Adrenal gland (tissue), 12 donors: ENCODE measurements around the gene CLDN18. TPM values are rescaled to one million over a fixed set of nuclear protein-coding genes. Genes with fewer than 3 reads are reported as not detected.

Source experiments
- DNase-seq, 7 donors: peaks; one replicate each; pipeline ENCODE4 v3.0.0-alpha.2; 2019 to 2020
- H3K27ac ChIP-seq, 5 donors: fragments of 200-600 bp; sonication (generic) in 4 of 5; 1 replicate in 3 of 5; 2 replicates in 2 of 5; pipeline versions ENCODE4 v1.5.1 to v1.8.0; 2016 to 2020; ENCODE audit warnings: mild to moderate bottlenecking in 1 of 5
- H3K27me3 ChIP-seq: fragments of 200-600 bp; 2 replicates; pipeline ENCODE4 v1.8.0; 2021
- H3K36me3 ChIP-seq, 2 donors: fragments of 200-600 bp; replicated peaks in 1 of 2; 1 replicate in 1 of 2; 2 replicates in 1 of 2; pipeline versions ENCODE4 v1.5.1 to v1.8.0; 2018 to 2022
- H3K4me1 ChIP-seq, 2 donors: fragments of 200-600 bp; replicated peaks in 1 of 2; 1 replicate in 1 of 2; 2 replicates in 1 of 2; pipeline versions ENCODE4 v1.5.1 to v1.8.0; 2018 to 2021
- H3K4me3 ChIP-seq, 4 donors: fragments of 200-600 bp; sonication (generic) in 3 of 4; one replicate each; pipeline ENCODE4 v1.5.1; 2016 to 2018
- H3K9me3 ChIP-seq, 3 donors: fragments of 200-600 bp; sonication (generic) in 1 of 3; replicated peaks in 1 of 3; 1 replicate in 2 of 3; 2 replicates in 1 of 3; pipeline versions ENCODE4 v1.5.1 to v1.8.0; 2016 to 2021
- POLR2A ChIP-seq, 2 donors: fragments of 450-650 bp; IDR thresholded peaks; one replicate each; pipeline ENCODE4 v1.6.1; 2017; ENCODE audit warnings: antibody characterized with exemption in 2 of 2, mild to moderate bottlenecking in 2 of 2, moderate library complexity in 1 of 2
- WGBS, 4 donors: extraction: QIAGEN DNeasy Blood & Tissue Kit in 2 of 4; methylation state at CpG; one replicate each; pipeline versions ENCODE4 v1.1.5 to v1.1.7; 2013 to 2017; 5-methylcytosine and 5-hydroxymethylcytosine counted together
- intact Hi-C, 2 donors: fragments of 100-400 bp; cut with DNase I; formaldehyde crosslinking; loops; one replicate each; pipeline versions ENCODE4 v1.14.1 to v1.15.0; 2022 to 2023
- polyA plus RNA-seq, 3 donors: library from polyadenylated mRNA; stranded (reverse); fragments of 200-250 nt in 2 of 3; fragments of 350-450 nt in 1 of 3; fragmentation: Illumina TruSeq in 1 of 3; extraction: RNeasy Lipid Tissue Mini Kit (QIAGEN cat#74804) in 1 of 3; gene quantifications; one replicate each; pipeline ENCODE4 v1.2.3, GENCODE V29; 2013 to 2014
- total RNA-seq, 9 donors: library from RNA; depleted of rRNA in 4 of 9; stranded (reverse); fragments of >200 nt in 4 of 9; fragments of 120-200 nt in 1 of 9; fragmentation: NEBNext Ultra II Directional in 1 of 9; extraction: Animal tissue kit (Norgen Biotek cat#: 25700) in 1 of 9; gene quantifications; one replicate each; pipeline versions ENCODE4 v1.1.0 to v1.2.4, GENCODE V29; 2013 to 2023
- TF ChIP-seq, protein P1 (sequence below), 6 experiments: fragments of 450-650 bp in 4 of 6; fragments of 200-600 bp in 2 of 6; sonication (generic) in 1 of 6; IDR thresholded peaks; 1 replicate in 5 of 6; 2 replicates in 1 of 6; pipeline versions ENCODE4 v1.5.1 to v1.8.0; 2016 to 2021; ENCODE audit warnings: antibody characterized with exemption in 6 of 6, mild to moderate bottlenecking in 2 of 6, moderate library complexity in 1 of 6
- donor health status: healthy with polysubstance abuse.
- donor health status: Bipolar disorder and iron deficiency.
- donor health status: DM: yes; HTN: yes; CAD: no.
- donor health status: DM: no; HTN: no; CAD: no.
- donor health status: DM: no; HTN: no; CAD: no.
- donor health status: DM: yes; HTN: yes; CAD: no.

Gene CLDN18
- total and polyA plus RNA-seq, 12 donors, result 0.03 to 0.31 (median 0.21) TPM; not detected in 8

DNA sequence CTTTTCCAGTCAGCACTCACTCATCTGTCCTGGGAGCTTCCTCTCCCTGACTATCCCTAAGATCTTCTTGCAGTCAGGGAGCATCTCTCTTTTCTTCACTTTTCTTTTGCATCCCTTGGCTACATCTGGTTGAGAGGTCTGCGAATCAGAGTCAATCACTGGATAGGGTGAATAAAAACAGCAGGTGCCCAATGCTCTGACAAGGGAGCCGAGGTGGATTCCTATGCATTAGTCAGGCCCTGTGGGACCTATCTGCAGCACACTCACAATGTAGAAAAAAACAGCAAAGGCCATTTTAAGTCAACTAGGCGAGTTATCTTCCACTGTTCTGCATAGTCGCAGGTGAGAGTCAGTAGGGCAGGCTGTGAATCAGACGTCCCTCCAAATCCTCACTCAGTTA lies 69.9 kb downstream of the CLDN18 start:
- H3K4me1 ChIP-seq, result no peaks in the 10 kb centered on the region
- H3K9me3 ChIP-seq, result no peaks in the 10 kb centered on the region
- 88 to 94% (median 91%) methylated on average over 5 of the region's 5 CpGs for WGBS, 4 donors
- H3K27me3 ChIP-seq, result no peaks in the 10 kb centered on the region
- H3K36me3 ChIP-seq, result peaks cover 0 to 22% of the 10 kb centered on the region in 2 donors
- H3K4me3 ChIP-seq, result no peak overlapping the region
- no peak for DNase-seq
- intact Hi-C loops, result no loop called here
- no peak overlapping the region for H3K27ac ChIP-seq
- no peak for TF ChIP-seq POLR2A (IDR thresholded peaks at IDR 0.05)
- TF ChIP-seq, protein P1, sequence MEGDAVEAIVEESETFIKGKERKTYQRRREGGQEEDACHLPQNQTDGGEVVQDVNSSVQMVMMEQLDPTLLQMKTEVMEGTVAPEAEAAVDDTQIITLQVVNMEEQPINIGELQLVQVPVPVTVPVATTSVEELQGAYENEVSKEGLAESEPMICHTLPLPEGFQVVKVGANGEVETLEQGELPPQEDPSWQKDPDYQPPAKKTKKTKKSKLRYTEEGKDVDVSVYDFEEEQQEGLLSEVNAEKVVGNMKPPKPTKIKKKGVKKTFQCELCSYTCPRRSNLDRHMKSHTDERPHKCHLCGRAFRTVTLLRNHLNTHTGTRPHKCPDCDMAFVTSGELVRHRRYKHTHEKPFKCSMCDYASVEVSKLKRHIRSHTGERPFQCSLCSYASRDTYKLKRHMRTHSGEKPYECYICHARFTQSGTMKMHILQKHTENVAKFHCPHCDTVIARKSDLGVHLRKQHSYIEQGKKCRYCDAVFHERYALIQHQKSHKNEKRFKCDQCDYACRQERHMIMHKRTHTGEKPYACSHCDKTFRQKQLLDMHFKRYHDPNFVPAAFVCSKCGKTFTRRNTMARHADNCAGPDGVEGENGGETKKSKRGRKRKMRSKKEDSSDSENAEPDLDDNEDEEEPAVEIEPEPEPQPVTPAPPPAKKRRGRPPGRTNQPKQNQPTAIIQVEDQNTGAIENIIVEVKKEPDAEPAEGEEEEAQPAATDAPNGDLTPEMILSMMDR (IDR thresholded peaks at IDR 0.05), result no peak

DNA sequence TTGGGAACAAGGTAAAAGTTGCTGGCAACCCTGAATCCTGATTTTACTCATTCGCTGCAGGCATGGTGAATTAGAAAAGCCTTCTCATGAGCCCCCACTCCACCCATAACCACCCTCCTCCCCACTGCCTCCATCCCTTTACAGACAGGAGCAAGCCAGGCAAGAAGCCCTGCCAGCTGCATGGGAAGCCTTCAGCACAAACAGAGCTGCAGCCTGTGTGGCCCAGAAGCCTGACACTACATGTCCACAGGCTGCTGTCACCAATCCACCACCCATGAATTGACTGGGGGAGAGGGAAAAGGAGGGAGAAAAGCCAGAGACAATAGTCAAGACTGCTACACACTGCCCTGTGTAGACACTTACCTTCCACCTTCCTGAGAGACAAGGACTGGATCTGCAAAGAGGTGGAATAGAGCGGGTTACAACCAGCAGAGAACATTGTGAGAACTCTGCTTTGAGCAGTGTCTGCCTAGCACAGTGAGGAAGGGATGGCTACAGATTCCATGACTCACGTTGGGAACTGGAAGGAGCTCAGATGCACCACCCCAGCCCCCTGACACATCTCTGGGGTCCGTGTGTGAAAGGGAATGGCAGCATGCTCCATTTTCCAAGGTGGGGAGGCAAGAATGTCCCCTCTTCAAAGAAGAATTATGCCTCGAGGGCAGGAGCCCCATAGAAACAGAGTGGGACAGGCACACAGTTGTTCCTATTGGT lies 71.6 kb downstream of the CLDN18 start:
- H3K9me3 ChIP-seq, result no peaks in the 10 kb centered on the region
- 77 to 94% (median 80%) methylated on average over 5 of the region's 5 CpGs for WGBS, 4 donors
- H3K27ac ChIP-seq, result no peak overlapping the region
- no peak overlapping the region for H3K4me3 ChIP-seq
- H3K36me3 ChIP-seq, result peaks cover 0 to 22% of the 10 kb centered on the region in 2 donors
- no peak for DNase-seq
- H3K27me3 ChIP-seq, result no peaks in the 10 kb centered on the region
- TF ChIP-seq, protein P1 (IDR thresholded peaks at IDR 0.05), result no peak
- TF ChIP-seq POLR2A (IDR thresholded peaks at IDR 0.05), result no peak
- intact Hi-C loops, result no loop called here
- H3K4me1 ChIP-seq, result no peaks in the 10 kb centered on the region

DNA sequence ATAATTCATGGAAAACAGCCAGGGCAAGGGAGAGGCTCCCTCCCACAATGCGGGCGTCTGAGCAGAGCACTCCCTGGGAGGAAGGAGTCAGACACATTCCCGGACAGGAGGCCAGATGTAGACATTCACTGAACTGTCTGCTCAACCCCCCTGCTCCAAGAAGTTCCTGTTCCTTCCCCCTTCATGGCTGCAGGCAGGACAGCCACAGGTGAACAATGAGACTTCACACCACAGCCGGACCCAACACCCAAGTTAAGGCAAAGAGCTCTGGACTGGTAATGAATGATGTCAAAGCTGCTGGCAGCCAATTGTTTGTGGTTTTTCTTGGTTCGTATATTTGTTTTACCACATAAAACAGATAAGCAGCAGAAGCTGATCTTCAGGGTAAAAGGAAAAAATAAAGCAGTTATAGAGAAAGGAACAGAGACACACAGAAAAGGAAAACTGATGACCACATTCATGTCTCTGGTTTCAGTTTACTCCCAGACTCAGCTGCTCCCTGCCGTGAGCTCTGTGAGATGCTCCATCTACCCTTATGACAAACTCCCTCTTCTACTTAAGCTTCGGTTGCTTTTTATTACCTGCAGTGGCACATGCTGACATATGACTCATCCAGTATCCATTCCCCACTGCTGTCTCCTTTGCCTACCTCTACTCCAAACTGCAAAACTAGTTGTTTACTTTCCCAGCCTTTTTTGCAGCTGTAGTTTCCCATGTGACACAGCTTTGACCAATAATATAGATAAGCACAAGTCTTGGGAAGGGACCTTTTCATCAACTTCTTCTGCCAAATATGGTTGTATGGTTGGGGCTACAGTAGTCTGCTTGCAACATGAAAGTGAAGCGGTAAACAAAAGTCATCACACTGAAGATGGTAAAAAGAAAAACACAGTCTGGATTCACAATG lies 72.4 kb downstream of the CLDN18 start:
- 66 to 74% (median 72%) methylated on average over 5 to 8 of the region's 8 CpGs for WGBS, 4 donors
- Histone ChIP-seq H3K27ac (no peak overlapping the region), H3K27me3 (no peaks in the 10 kb centered on the region), H3K4me3 (no peak overlapping the region), H3K4me1 (no peaks in the 10 kb centered on the region), H3K36me3 (peaks cover 0 to 24% of the 10 kb centered on the region in 2 donors), H3K9me3 (no peaks in the 10 kb centered on the region)
- no peak for TF ChIP-seq POLR2A (IDR thresholded peaks at IDR 0.05)
- intact Hi-C loops, result no loop called here
- DNase-seq, result no peak

GRCh38 chr3:138082992-138083386 lies 73.0 kb downstream of the CLDN18 start:
- TF ChIP-seq POLR2A (IDR thresholded peaks at IDR 0.05), result no peak
- TF ChIP-seq, protein P1 (IDR thresholded peaks at IDR 0.05), result no peak
- Histone ChIP-seq H3K9me3 (no peaks in the 10 kb centered on the region), H3K36me3 (peaks cover 0 to 24% of the 10 kb centered on the region in 2 donors), H3K4me3 (no peak overlapping the region), H3K27me3 (no peaks in the 10 kb centered on the region), H3K4me1 (no peaks in the 10 kb centered on the region), H3K27ac (no peak overlapping the region)
- intact Hi-C loops, result no loop called here
- no peak for DNase-seq

Other genes with a start within 250 kb of the CLDN18 start
- not detected for gene SOX14, start 245.8 kb upstream of the CLDN18 start, total RNA-seq
- not detected for gene SOX14, start 245.8 kb upstream of the CLDN18 start, polyA plus RNA-seq
- 10 to 100 TPM in 1 of 9 donors, 1 to 10 TPM in 8; 1.6 to 13.7 (median 4.8) TPM for gene DZIP1L, start 105.4 kb downstream of the CLDN18 start, total RNA-seq
- gene DZIP1L, start 105.4 kb downstream of the CLDN18 start, polyA plus RNA-seq, result 1 to 10 TPM; 1.2 to 7.3 (median 5.5) TPM
- gene A4GNT, start 122.2 kb downstream of the CLDN18 start, total RNA-seq, result not detected
- not detected for gene A4GNT, start 122.2 kb downstream of the CLDN18 start, polyA plus RNA-seq
- 10 to 100 TPM in 7 of 9 donors, 1 to 10 TPM in 2; 9.0 to 18.8 (median 13.3) TPM for gene DBR1, start 164.8 kb downstream of the CLDN18 start, total RNA-seq
- 10 to 100 TPM in 1 of 3 donors, 1 to 10 TPM in 2; 5.6 to 14.5 (median 5.7) TPM for gene DBR1, start 164.8 kb downstream of the CLDN18 start, polyA plus RNA-seq
- 100 to 1,000 TPM in 1 of 9 donors, 10 to 100 TPM in 8; 27.8 to 103 (median 44.1) TPM for gene ARMC8, start 177.1 kb downstream of the CLDN18 start, total RNA-seq
- 10 to 100 TPM; 17.3 to 52.4 (median 18.5) TPM for gene ARMC8, start 177.1 kb downstream of the CLDN18 start, polyA plus RNA-seq